Measurements from ENCODE around the gene SLC26A3.
A peak's percentile ranks its signal among the peaks of the same experiment; 100 is the strongest.

The SLC26A3 gene

DNA sequence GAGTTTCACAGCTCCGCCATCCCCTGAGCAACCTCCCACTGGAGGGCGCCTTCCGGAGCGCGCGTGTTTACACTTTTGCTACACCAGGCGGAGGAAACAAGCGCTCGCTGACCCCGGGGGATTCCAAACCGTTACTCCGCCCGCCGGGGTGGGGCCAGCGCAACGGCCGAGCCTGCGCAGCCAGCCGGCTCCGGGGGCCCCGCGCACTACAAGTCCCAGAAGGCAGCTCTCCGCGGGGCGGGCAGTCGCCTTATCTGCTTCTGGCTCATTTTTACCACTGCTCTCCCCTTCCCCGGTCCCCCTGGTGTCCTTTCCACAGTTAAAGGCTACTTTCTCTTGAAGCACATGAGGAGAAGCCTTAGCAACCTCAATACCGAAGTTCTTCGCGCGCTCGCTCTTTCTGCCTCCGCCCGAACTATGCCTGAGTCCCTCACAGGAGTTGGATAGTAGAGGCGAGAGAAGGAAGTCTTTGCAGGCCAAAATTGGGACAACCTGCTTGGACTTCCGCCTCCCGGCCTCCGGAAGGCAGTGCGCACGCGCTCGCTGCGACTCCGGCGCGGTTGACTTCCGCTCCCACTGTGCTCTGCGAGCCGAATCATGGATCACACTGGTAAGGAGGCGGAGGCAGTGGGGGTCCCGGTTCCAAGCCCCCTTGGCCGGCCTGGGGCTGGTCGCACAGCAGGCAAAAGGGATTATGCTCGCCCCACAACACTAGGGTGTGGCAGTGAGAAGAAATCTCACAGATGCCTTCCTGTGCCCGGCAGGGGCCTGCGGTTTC, 59.3 kb downstream of the SLC26A3 start, which contains the start of gene CBLL1:
CBLL1 (plus strand) TSS at position 576 of the 778 bp plus-strand sequence; CDS start at position 598, 22 bp downstream.
- DNase-seq: peak; percentile 95

DNA sequence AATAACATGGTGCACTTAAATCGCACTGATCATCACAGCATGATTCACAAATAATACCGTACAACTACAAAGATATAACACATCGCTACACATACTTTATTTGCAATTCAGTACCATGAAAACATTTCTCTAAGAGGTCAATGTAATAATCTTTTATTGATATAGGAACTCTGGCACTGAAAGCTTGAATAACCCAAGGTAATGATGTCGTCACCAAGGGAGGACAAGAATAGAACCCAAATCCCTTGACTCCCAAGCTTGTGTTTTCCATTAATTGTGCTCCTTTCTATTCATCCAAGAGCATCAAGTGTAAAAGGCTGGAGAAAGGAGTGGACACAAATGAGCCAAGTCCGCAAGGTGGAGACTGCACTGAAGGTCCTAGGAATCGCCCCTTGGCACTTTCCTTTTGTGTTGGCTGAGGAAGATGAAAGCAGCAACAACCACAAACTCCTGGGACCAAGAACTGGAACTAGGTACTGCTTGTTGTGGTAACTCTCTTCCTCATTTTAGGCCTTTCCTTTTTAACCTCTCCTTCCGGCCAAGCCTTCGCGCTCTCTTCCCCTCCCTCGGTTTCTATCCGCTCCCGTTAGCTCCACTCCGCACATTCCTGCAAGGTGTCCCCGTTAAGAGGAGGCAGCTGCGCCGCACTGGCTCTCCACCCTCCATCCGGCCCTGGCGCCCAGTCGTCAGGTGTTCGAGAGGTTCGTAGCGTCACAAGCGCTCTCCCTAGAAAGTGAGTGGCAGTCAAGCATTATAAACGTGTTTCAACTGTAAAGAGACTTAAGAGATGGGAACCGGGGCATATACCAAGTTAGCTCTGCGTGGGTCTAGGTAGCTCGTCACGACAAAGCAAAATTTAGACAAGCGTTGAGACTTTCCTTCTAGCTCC, 60.1 kb downstream of the SLC26A3 start:
- no peak for DNase-seq

DNA sequence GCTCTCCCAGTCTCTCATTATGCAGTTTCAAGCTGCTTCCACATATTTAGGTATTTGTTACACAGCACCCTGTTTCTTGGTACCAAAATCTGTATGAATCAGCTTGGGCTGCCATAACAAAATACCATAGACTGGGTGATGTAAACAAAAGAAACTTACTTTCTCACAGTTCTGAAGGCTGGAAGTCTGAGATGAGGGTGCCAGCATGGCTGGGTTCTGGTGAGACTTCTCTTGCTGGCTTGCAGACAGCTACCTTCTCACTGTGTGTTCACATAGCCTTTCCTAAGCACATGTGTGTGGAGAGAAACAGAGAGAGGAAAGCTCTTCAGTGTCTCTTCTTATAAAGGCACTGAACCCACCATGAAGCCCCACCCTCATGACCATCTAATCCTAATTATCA, 74.7 kb downstream of the SLC26A3 start:
- DNase-seq: no peak

DNA sequence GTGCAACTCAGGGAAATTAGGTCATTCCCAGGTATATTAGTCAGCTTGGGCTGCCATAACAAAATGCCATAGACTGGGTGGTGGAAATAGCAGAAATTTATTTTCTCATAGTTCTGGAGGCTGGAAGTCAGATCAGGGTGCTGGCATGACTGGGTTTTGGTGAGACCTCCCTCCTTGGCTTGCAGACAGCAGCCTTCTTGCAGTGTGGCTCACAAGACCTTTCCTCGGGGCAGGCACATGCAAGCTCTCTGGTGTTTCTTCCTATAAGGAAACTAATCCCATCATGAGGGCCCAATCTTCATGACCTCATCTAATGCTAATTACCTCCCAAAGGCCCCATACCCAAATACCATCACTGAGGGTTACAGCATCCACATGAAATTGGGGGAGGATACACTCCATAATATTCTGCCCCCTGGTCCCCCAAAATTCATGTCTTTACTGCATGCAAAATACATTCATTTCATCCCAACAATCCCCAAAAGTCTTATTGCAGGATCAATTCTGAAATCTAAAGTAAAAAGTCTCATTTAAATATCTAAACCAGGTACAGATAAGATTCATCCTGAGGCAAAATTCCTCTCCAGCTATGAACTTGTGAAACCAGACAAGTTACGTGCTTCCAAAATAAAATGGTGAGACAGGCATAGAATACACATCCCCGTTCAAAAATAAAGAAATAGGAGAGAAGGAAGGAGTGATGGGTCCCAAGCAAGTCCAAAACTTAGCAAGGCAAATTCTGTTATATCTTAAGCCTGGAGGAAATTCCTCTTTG, 76.5 kb downstream of the SLC26A3 start:
- DNase-seq: no peak

DNA sequence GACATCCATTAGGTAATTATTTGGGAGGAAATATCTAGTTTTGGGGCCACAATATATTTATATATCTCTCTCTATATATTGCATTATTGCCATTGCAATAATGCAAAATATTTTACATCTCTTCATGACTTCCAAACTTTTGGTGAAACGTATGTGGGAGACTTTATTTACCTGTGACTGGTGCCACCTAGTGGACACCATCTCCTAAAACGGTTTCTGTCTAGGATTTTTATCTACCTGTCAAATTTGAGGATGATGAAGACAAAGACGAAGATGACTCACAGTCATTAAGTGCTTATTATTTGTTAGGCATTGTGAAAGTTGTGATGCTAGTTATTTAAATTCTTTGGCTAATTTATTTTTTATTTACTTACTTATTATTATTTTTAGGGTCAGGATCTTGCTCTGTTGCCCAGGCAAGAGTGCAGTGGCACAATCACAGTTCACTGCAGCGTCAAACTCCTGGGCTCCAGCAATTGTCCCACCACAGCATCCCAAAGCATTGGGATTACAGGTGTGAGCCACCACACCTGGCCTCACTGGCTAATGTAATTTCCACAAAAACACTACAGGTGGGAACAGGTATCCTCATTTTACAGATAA, 77.8 kb downstream of the SLC26A3 start:
- DNase-seq: peak; percentile 60

DNA sequence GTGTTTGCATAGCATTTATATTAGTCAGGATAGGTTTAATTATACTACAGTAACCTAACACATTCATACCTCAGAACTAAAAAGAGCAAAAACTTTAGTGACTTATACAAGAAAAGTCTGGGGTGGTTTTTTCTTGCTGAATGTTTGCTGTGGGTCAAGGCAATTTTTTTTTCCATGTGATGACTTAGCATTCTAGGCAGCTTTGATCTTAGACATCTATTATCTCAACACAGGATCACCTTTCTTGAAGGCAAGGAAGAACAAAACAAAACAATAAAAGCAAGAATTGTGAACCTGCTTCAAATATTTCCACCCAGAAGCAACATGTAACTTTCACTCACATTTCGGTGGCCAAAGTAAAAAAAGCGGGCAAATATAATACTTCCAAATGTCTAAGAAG, 79.8 kb downstream of the SLC26A3 start:
- DNase-seq: no peak

DNA sequence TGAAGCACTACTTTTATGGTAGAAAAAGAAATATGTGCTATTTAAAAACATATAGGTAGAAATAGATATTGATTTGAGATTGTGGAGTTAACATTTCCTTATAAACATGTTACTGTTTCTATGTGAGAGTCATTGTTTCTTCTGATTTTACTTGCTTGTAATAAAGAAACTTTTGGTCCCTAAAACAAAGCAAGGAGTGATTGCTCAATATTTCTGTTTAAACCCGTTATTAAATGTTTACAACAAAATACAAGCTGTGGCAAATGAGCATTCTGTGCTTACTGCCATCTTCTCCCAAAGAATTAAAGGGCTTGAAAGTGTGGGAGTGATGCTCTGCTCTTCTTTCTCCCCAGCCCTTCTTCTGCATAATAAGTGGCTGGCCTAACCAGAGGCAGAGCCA, 81.7 kb downstream of the SLC26A3 start:
- DNase-seq: no peak

DNA sequence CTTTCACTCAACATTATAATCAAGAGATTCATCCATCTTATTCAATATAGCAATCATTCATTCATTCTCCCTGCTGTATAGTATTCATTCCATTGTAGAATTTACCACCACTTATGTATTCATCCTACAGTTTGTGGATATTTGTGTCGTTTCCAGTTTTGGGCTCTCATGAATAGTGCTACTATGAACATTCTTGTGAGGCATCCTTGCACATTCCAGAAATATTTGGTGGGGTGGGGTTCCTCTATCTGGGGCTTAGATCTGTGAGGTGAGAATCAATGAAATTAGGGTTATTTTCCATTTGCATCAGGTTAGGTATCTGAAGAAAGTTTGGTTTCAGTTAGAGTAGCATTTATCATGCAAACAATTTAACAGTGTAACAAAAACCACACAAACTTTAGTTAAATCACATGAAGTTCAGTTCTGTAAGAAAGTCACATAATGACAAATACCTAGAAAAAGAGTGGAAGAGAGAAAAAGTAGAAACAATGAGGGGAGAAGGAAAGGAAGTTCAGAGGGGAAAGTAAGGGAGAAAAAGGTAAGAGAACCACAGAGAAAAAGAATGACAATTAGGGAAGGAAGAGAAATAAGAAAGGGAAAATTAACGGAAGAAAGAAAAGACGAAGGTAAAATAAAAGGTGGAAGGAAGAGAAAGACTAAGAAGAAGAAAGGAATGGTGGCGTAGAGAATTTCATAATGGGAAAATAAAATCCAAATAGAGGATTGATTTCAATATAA, 84.4 kb downstream of the SLC26A3 start:
- no peak for DNase-seq

DNA sequence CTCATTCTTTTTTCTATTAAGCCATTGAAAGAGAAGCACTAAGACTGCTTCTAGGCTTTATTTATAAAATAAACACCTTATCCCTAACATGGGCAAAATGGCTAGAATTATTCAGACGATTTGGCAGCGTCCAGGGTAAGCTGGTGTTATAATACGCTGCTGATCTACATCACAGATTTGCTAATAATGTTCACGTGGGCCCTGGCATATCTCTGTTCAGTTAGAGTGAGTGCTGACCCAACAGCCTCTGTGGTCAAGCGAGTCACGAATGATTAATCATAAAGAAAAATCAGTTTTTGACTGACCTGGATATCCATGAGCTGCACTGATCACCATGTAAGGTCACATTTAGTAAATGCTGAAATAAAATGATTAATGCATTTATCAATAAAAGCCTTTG, 87.5 kb downstream of the SLC26A3 start:
- DNase-seq: peak; percentile 21
